SK-N-SH treated with all-trans-retinoic acid at 6 μM for 48 hours (cell line): Measurements from ENCODE around the gene TSGA10IP.
A peak's percentile ranks its signal among the peaks of the same experiment; 100 is the strongest.

ENCODE experiments used
- ATAC-seq: fragments of 200-7000 bp; cut with Tn5 transposase; 3 replicates; pipeline ENCODE4 v1.9.1; 2020; ENCODE audit warnings: mild to moderate bottlenecking, moderate library complexity
- ARNTL ChIP-seq: fragments of 450-650 bp; formaldehyde crosslinking; IDR thresholded peaks from 2 replicates; pipeline ENCODE4 v1.5.0; 2020; ENCODE audit warnings: low read depth, mild to moderate bottlenecking, moderate library complexity, borderline replicate concordance
- BACH2 ChIP-seq: fragments of 250-450 bp; sonication (Bioruptor Pico); IDR thresholded peaks from 2 replicates; pipeline ENCODE4 v1.9.0; 2021; ENCODE audit warnings: mild to moderate bottlenecking, borderline replicate concordance
- CREB5 ChIP-seq: fragments of 250-450 bp; sonication (Bioruptor Pico); IDR thresholded peaks from 2 replicates; pipeline ENCODE4 v1.5.1; 2020; ENCODE audit warnings: low read depth, mild to moderate bottlenecking, moderate library complexity
- CSDC2 ChIP-seq: fragments of 250-450 bp; sonication (Bioruptor Pico); IDR thresholded peaks from 2 replicates; pipeline ENCODE4 v1.5.0; 2020; ENCODE audit warnings: mild to moderate bottlenecking, moderate library complexity
- CSRNP3 ChIP-seq: fragments of 250-450 bp; sonication (Bioruptor Pico); IDR thresholded peaks from 2 replicates; pipeline ENCODE4 v1.5.1; 2021; ENCODE audit warnings: mild to moderate bottlenecking, moderate library complexity
- ESRRG ChIP-seq: fragments of 250-450 bp; sonication (Bioruptor Pico); IDR thresholded peaks from 2 replicates; pipeline ENCODE4 v1.6.1; 2021; ENCODE audit warnings: mild to moderate bottlenecking
- ISL1 ChIP-seq: fragments of 250-450 bp; sonication (Bioruptor Pico); IDR thresholded peaks from 2 replicates; pipeline ENCODE4 v2.1.2; 2022; ENCODE audit warnings: mild to moderate bottlenecking, moderate library complexity
- OSR1 ChIP-seq: fragments of 250-450 bp; sonication (Bioruptor Pico); IDR thresholded peaks from 2 replicates; pipeline ENCODE4 v1.8.0; 2022; ENCODE audit warnings: moderate library complexity, mild to moderate bottlenecking, inconsistent platforms
- POU6F1 ChIP-seq: fragments of 250-450 bp; sonication (Bioruptor Pico); IDR thresholded peaks from 2 replicates; pipeline ENCODE4 v1.8.0; 2021; ENCODE audit warnings: low read depth, mild to moderate bottlenecking, moderate library complexity, borderline replicate concordance
- PPARA ChIP-seq: fragments of 250-450 bp; sonication (Bioruptor Pico); IDR thresholded peaks from 2 replicates; pipeline ENCODE4 v1.5.0; 2020; ENCODE audit warnings: mild to moderate bottlenecking, borderline replicate concordance
- RARB ChIP-seq: fragments of 250-450 bp; sonication (Bioruptor Pico); IDR thresholded peaks from 2 replicates; pipeline ENCODE4 v1.8.0; 2021; ENCODE audit warnings: mild to moderate bottlenecking, moderate library complexity
- SNAI2 ChIP-seq: fragments of 250-450 bp; sonication (Bioruptor Pico); IDR thresholded peaks from 2 replicates; pipeline ENCODE4 v1.5.0; 2020; ENCODE audit warnings: mild to moderate bottlenecking, moderate library complexity
- TOX ChIP-seq: fragments of 250-450 bp; sonication (Bioruptor Pico); IDR thresholded peaks from 2 replicates; pipeline ENCODE4 v1.8.0; 2021; ENCODE audit warnings: mild to moderate bottlenecking, moderate library complexity, borderline replicate concordance
- ZC3H10 ChIP-seq: fragments of 250-450 bp; sonication (Bioruptor Pico); IDR thresholded peaks from 2 replicates; pipeline ENCODE4 v1.5.1; 2021; ENCODE audit warnings: mild to moderate bottlenecking, moderate library complexity
- ZFP30 ChIP-seq: fragments of 450-650 bp; formaldehyde crosslinking; IDR thresholded peaks from 2 replicates; pipeline ENCODE4 v1.5.0; 2022; ENCODE audit warnings: mild to moderate bottlenecking, moderate library complexity
- ZNF565 ChIP-seq: fragments of 450-650 bp; formaldehyde crosslinking; conservative IDR thresholded peaks from 2 replicates; pipeline ENCODE4 v1.5.0; 2020; ENCODE audit warnings: low read depth, mild to moderate bottlenecking, moderate library complexity
- ZNF70 ChIP-seq: fragments of 450-650 bp; formaldehyde crosslinking; IDR thresholded peaks from 2 replicates; pipeline ENCODE4 v1.5.0; 2020; ENCODE audit warnings: mild to moderate bottlenecking, moderate library complexity
- ZNF8 ChIP-seq: fragments of 450-650 bp; formaldehyde crosslinking; IDR thresholded peaks from 2 replicates; pipeline ENCODE4 v1.5.0; 2020; ENCODE audit warnings: mild to moderate bottlenecking, moderate library complexity
- TF ChIP-seq, protein P1 (sequence below): fragments of 250-450 bp; sonication (Bioruptor Pico); IDR thresholded peaks from 2 replicates; pipeline ENCODE4 v1.8.0; 2020; ENCODE audit warnings: mild to moderate bottlenecking, moderate library complexity, borderline replicate concordance
- TF ChIP-seq, protein P2 (sequence below): fragments of 250-450 bp; sonication (Bioruptor Pico); IDR thresholded peaks from 2 replicates; pipeline ENCODE4 v1.5.0; 2020; ENCODE audit warnings: mild to moderate bottlenecking, moderate library complexity

TSGA10IP gene

DNA sequence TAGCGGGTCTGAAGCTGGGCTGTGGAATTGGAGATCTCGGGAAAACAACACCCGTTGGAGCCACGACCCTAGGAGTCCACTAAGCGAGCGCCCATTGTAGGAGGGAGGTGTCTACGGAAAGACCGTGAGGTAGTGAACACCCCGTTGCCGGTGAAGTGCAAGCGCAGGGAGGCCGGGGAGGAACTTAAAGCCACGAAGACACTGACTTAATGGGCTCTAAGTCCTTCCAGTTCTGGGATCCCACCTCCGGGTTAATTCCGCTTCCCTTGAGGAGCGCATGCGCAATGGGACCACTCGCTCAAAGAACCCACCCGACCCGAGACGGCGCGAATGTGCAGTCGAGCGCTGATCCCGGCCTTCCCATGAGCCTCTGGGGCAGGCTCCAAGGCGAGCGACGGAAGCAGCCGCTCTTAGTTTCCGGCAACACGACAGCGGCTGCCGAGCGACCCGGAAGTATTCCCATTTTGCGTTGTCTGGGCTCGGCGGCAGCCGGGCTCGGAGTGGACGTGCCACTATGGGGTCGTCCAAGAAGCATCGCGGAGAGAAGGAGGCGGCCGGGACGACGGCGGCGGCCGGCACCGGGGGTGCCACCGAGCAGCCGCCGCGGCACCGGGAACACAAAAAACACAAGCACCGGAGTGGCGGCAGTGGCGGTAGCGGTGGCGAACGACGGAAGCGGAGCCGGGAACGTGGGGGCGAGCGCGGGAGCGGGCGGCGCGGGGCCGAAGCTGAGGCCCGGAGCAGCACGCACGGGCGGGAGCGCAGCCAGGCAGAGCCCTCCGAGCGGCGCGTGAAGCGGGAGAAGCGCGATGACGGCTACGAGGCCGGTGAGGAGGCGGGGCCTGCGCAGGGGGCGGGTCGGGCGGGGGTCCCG is 16.2 kb downstream of the TSGA10IP start, which contains the start of gene SART1:
Gene SART1, plus strand, starts transcription at position 468 of the 874 bp plus-strand sequence. Its CDS starts 47 bp downstream, at position 515.
- ATAC-seq = peak; percentile 96
- TF ChIP-seq ZC3H10 (CRISPR knock-in tag) (no peak), ARNTL (CRISPR knock-in tag) (no peak), ZFP30 (CRISPR knock-in tag) (no peak), ZNF8 (CRISPR knock-in tag) (0 out of 2 replicates have a peak, but pooled peaks have one; percentile 15), BACH2 (CRISPR knock-in tag) (no peak), TOX (CRISPR knock-in tag) (no peak)
- TF ChIP-seq, protein P1, sequence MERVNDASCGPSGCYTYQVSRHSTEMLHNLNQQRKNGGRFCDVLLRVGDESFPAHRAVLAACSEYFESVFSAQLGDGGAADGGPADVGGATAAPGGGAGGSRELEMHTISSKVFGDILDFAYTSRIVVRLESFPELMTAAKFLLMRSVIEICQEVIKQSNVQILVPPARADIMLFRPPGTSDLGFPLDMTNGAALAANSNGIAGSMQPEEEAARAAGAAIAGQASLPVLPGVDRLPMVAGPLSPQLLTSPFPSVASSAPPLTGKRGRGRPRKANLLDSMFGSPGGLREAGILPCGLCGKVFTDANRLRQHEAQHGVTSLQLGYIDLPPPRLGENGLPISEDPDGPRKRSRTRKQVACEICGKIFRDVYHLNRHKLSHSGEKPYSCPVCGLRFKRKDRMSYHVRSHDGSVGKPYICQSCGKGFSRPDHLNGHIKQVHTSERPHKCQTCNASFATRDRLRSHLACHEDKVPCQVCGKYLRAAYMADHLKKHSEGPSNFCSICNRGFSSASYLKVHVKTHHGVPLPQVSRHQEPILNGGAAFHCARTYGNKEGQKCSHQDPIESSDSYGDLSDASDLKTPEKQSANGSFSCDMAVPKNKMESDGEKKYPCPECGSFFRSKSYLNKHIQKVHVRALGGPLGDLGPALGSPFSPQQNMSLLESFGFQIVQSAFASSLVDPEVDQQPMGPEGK (CRISPR knock-in tag) = no peak

- no peak for TF ChIP-seq ZFP30 (CRISPR knock-in tag)
- no peak for TF ChIP-seq ZNF565 (CRISPR knock-in tag)
- no peak for TF ChIP-seq PPARA
- TF ChIP-seq TOX (CRISPR knock-in tag) = no peak
- no peak for TF ChIP-seq ZNF8 (CRISPR knock-in tag)
- TF ChIP-seq, protein P2, sequence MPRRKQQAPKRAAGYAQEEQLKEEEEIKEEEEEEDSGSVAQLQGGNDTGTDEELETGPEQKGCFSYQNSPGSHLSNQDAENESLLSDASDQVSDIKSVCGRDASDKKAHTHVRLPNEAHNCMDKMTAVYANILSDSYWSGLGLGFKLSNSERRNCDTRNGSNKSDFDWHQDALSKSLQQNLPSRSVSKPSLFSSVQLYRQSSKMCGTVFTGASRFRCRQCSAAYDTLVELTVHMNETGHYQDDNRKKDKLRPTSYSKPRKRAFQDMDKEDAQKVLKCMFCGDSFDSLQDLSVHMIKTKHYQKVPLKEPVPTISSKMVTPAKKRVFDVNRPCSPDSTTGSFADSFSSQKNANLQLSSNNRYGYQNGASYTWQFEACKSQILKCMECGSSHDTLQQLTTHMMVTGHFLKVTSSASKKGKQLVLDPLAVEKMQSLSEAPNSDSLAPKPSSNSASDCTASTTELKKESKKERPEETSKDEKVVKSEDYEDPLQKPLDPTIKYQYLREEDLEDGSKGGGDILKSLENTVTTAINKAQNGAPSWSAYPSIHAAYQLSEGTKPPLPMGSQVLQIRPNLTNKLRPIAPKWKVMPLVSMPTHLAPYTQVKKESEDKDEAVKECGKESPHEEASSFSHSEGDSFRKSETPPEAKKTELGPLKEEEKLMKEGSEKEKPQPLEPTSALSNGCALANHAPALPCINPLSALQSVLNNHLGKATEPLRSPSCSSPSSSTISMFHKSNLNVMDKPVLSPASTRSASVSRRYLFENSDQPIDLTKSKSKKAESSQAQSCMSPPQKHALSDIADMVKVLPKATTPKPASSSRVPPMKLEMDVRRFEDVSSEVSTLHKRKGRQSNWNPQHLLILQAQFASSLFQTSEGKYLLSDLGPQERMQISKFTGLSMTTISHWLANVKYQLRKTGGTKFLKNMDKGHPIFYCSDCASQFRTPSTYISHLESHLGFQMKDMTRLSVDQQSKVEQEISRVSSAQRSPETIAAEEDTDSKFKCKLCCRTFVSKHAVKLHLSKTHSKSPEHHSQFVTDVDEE (CRISPR knock-in tag) = no peak
- TF ChIP-seq CREB5 = no peak
- TF ChIP-seq ISL1 (CRISPR knock-in tag) = no peak
- no peak for TF ChIP-seq RARB (CRISPR knock-in tag)
- TF ChIP-seq, protein P1 (CRISPR knock-in tag) = no peak
- TF ChIP-seq POU6F1 (CRISPR knock-in tag) = no peak
- TF ChIP-seq ZNF70 (CRISPR knock-in tag) = no peak
- no peak for TF ChIP-seq BACH2 (CRISPR knock-in tag)
- ATAC-seq = peak; percentile 35
Observed at GRCh38 chr11:65962141-65962564, 16.9 kb downstream of the TSGA10IP start.

DNA sequence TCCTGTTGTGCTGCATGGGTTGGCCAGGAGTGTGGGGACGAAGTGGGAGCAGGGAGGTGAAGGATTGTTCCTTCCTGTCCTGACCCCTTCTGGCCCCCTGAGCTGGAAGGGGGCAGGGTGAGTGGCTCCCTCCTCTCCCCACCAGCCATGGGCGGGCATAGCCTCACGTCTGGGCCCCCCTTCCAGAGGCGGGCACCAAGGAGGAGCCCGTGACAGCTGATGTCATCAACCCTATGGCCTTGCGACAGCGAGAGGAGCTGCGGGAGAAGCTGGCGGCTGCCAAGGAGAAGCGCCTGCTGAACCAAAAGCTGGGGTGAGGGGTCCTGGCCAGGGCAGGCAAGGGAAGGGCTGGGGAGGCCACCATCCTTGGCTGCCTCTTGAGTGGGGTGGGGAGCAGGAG is 19.6 kb downstream of the TSGA10IP start:
- ATAC-seq = no peak
- TF ChIP-seq CSRNP3 (CRISPR knock-in tag) = no peak
- TF ChIP-seq TOX (CRISPR knock-in tag) = no peak
- no peak for TF ChIP-seq ZC3H10 (CRISPR knock-in tag)
- TF ChIP-seq ARNTL (CRISPR knock-in tag) = no peak
- no peak for TF ChIP-seq POU6F1 (CRISPR knock-in tag)
- TF ChIP-seq RARB (CRISPR knock-in tag) = no peak
- TF ChIP-seq BACH2 (CRISPR knock-in tag) = no peak
- TF ChIP-seq ZNF70 (CRISPR knock-in tag) = no peak
- no peak for TF ChIP-seq ESRRG
- no peak for TF ChIP-seq CREB5
- no peak for TF ChIP-seq ISL1 (CRISPR knock-in tag)
- TF ChIP-seq OSR1 (CRISPR knock-in tag) = no peak
- no peak for TF ChIP-seq ZNF8 (CRISPR knock-in tag)
- TF ChIP-seq SNAI2 (CRISPR knock-in tag) = no peak
- no peak for TF ChIP-seq PPARA
- no peak for TF ChIP-seq CSDC2
